RPMI7951 (cell line): ENCODE data around the gene PVALEF. TPM values are rescaled to one million over a fixed set of nuclear protein-coding genes. Genes with fewer than 3 reads are reported as not detected.
A peak's percentile ranks its signal among the peaks of the same experiment; 100 is the strongest.
"Not testable (repeated sequence)": the region's sequence is repeated elsewhere in the genome, so short reads cannot be mapped to it uniquely, and the experiment has no call there.

Experiments used
- DNase-seq: peaks from one replicate; pipeline ENCODE4 v3.0.0-alpha.2; 2012; ENCODE audit warnings: low read depth
- total RNA-seq: library from RNA; depleted of rRNA; stranded (reverse); fragments of >200 nt; shearing (Covaris generic); gene quantifications from 2 replicates; pipeline ENCODE4 v1.2.3, GENCODE V29; 2014; rRNA removed

Gene PVALEF
- total RNA-seq, 1 experiment from 2014 or later = not detected

DNA sequence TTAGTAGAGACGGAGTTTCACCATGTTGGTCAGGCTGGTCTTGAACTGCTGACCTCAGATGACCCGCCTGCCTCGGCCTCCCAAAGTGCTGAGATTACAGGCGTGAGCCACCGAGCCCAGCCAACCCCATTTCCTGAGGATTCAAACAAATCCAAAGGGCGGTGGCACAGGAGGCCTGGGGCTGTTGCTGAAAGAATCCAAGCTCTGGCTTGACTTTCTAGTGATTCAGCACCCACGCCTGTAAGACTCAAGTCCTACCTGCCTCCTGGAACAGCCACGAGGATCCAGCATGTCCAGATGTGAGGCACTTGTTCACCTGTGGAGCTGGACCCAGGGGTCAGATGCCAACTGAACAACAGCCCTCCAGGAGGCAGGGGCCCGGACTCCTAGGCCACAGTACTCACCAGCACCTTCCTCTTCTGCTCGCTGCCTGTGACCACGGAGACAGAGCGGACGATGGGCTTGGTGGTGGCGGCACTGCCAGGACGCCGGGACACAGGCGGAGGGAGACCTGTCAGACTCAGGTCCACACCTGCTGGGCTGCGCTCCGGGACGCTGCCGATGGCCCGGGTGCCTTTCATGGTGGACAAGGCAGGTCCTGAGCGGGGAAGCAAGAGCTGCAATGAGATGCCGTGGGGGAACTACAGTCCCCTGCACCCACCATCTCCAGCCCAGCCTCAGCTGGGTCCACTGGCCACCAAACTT, 54.3 kb downstream of the PVALEF start:
- DNase-seq = no peak

DNA sequence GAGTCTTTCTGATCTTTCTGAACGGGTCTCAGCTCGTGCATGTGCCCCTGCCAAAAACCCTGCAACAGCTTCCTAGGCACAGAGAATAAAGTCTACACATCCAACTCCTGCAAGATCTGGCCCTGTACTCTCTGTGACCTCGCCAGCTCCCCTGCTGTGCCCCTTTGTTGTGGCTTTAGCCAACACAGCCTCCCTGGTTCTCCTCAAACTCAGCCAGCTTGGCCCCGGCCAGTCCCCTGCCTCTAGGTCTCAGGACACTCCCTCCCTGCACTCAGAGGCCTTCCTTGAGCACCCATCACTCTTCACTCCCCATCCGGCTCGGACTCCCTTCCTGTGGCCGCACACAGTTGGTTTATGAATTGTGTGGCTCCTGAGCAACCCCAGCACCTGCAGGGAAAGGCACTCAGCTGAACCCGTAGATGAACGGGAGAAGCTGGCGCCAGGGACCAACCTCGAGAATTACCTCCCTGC, 56.1 kb downstream of the PVALEF start:
- DNase-seq = no peak

DNA sequence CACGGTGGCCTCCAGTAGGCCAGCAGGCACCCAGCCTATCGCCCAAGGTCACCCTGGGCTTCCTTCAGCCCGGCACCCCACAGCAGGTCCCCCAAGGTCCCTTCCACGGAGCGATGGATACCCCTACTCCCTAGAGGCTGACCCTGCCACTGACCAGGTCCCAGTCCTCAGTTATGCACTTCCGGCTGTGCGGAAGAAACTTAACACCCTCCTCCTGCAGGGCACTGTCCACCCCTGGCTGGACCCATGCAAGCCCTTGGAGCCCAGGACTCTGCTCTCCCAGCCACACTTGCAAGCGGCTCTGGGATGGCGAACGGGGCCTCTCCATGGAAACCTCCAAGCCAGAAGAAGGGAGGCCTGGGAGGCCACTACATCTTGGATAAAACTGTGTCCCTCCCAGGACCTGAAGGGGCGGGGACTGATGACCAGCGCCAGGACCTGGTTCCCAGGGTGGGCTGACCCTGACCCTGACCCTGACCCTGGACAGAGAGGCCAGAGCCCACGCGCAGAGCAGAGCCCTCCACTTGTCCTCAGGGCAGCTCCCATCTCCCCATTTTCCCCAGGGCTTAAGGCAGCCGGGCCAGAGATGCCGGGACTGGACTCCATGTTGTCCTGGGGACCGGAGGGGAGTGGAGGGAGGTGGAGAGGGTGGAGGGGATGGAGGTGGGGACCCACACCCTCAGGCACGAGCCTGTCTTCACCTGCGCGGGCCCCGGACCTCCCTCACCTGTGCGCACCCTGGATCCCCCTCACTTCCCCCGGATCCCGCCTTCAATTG, 56.7 kb downstream of the PVALEF start:
- no peak for DNase-seq

DNA sequence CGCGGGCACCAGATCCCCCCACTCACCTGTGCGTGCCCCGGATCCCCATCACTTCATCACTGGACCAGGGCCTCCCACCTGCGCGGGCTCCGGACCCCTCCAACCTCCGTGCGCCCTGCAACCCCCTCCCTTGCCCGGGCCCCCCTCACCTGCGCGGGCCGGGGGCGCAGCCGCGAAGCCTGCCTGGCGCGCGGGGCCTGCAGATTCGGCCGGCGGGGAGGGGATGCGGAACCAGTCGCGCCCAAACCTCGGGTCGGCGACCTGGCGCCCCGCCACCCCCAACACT, 57.3 kb downstream of the PVALEF start:
- DNase-seq = no peak

DNA sequence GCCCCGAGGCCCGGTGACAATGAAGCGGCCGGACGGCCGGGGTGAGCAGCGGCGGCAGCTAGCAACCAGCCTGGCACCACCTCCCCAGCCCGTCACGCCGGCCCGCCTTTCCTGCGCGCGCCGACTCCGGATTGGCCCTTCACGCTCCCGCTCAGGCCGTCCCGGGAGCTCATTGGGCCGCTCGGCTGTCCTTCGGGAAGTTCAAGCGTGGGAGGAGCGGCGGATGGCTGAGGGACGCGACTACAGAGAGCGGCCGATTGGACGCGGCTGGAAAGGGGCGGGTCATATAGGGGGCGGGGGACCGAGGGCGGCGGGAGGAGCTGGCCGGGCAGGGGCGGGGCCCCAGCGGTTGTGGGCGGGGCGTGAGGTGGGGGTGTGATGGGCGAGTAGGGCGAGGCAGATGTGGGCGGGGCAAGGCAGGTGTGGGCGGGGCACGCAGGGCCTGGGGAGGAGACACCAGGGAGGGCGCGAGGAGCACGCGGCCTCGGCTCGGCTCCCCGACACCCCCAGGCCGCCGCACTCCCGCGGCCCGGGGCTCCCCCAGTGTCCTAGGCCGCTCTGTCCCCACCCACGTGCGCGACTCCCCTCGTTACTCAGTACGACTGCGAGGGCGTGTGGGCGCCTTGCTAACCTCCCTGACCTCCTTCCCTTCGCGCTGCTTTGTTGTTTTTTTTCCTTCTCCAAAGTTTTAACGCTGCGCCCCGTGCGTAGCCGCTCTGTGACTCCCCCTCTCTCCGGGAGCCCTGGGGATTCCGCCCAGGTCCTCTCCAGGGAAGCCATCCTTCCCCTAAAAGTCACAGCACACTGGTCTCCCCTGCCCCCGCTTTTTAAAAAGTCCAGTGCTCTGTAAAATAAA, 57.8 kb downstream of the PVALEF start, which contains the start of gene CEP131:
Gene CEP131, minus strand, starts transcription at position 60 of the 856 bp plus-strand sequence. CDS start 2,909 bp downstream, outside the sequence.
- DNase-seq = peak; percentile 96

DNA sequence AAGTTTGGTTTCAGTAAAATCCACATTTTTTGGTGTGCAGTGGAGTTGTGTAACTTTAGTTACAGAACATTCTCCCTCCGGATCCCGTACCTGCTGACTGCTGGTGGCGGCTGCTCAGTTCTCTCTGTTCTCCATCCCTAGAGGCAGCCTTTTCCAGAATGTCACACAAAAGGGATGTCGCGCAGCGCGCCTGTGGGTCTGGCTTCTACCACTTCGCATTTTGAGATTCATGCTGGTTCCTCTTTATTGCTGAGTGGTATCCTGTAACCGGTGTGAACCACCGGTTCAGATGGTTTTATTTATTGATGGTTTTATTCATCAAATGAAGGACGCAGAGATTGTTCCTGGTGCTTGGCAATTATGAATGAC, 58.4 kb downstream of the PVALEF start:
- no peak for DNase-seq

DNA sequence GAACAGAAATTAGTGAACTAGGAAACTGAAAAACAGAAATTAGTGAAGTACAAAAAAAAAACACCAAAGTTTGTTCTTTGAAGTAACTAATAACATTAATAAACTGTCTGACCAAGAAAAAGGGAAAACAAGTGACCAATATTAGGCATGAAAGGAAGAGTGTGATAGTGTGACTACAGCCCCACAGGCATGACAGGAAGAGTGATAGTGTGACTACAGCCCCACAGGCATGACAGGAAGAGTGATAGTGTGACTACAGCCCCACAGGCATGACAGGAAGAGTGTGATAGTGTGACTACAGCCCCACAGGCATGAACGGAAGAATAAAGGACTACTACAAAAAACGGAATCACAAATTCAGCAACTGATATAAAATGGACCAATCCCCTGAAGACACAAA, 62.3 kb downstream of the PVALEF start:
- not testable (repeated sequence) for DNase-seq

DNA sequence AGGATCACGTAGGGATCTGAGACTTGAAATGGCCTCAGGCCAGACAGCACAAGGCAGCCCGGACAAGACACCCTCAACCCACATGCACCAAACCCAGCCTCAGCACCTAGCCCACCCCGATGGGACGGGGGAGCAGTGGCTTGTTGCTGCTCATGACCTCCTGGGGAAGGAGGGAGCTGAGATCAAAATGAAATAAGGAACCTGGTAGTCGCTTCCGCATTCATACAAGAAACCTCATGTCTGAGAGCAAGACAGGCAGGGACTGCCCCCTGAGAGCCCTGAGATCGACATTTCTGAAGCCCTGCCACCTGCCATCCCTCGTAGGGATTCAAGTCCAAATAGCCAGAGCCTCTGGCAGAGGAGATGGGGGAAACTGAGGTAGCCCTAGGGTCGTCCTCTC, 63.1 kb downstream of the PVALEF start:
- no peak for DNase-seq

DNA sequence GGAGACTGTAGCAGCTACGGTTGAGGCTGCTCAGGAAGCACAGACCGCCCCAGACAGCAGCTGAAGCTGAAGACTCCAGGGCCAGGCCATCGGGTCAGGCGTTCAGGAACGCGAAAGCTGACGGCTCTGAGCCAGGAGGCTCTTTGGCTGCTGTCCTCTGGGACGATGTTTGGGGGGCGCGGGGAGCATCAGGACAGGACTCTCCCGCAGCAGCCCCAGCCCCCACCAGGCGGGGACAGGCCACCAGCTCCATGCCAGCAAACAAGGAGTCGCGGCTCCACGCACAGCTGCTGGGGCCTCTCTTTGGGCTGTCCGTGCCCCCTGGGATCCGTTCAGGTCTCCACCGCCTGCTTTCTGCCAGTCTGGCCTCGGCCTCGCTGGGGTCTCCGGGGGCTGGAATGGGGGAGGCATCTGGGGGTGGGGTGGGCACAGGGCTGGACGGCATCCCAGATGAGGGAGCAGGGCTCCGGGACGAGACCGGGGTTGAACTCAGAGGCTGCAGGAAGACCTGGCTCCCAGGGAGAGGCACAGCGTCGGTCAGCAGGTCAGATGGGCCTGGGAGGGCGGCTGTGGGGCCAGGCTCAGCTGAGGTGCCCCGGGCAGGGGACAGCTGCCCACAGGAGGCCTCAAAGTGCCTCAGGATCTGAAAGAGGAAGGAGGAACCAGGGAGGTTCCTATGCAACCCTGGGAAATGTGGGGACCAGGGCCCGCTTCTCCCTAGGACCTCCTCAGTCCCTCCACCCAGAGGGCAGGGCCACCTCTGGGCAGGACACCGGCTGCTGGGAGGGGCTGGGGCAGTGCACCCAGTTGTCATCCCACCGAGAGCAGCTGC, 63.7 kb downstream of the PVALEF start:
- DNase-seq = no peak

DNA sequence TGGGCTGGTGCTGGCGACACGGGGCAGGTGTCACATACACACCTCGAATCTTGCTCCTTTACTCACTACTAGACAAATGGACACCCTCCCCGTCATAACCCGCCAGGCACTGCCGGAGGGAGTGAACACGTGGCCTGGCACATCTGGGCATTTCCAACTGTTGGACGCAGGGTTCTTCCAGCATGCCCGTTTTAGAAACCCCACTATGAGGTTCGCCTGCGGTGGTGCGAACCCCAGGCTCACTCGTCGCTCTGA, 64.3 kb downstream of the PVALEF start:
- DNase-seq = no peak

DNA sequence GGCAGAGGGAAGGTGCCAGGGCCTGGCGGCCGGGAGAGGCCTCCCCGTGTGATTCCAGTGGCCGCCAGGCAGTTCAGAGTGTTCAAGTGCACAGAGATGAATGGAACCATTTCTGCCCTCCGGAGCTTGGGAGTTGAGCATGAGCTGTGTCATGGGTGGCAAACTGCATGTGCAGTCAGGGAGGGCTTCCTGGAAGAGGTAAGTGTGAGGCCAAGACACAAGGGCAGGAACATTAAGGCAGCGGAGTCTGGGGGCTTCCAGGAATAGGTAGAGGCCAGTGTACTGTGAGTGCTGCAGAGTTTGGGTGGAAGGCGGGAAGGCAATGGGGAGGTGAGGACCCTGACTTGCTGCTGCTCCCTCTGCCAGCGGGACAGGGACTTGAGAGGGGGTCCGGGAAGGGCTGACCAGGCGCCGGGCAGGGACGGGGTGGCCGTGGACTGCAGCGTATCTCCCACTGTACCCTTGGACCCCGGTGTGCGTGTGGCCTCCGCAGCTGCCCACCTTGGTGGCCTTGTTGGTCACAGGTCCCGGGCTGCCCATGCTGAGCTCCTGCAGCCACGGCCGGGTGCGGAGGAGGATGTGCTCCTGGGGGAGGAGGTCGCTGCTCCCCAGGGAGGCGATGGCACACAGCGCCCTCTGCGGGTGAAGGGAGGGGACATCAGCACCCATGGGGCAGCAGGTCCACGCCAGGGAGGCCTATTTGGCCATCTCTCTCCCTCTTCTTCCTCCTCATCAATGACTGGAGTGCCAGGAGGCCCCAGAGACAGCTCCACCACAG, 64.9 kb downstream of the PVALEF start:
- DNase-seq = no peak

DNA sequence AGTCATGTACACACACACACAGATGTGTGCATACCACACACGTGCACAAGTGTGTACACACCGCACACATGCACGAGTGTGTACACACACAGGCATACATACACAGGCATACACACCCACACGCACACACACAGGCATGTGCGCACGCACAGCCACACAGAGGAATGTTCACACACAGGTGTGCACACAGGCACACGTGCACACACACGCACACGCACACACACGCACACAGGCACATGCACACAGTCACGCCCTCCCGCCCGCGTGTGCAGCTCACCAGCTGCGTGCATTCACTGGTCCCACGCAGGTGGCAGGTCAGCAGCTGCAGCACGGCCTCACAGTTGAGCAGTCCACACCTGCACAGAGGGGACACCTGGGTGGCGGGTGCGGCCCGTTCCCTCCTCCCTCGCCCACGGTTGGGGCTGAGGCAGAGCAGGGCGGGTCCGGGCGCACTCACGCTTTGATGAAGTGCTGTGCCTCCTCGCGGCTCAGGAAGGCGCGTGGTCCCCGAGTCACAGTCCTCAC, 65.9 kb downstream of the PVALEF start:
- DNase-seq = no peak

DNA sequence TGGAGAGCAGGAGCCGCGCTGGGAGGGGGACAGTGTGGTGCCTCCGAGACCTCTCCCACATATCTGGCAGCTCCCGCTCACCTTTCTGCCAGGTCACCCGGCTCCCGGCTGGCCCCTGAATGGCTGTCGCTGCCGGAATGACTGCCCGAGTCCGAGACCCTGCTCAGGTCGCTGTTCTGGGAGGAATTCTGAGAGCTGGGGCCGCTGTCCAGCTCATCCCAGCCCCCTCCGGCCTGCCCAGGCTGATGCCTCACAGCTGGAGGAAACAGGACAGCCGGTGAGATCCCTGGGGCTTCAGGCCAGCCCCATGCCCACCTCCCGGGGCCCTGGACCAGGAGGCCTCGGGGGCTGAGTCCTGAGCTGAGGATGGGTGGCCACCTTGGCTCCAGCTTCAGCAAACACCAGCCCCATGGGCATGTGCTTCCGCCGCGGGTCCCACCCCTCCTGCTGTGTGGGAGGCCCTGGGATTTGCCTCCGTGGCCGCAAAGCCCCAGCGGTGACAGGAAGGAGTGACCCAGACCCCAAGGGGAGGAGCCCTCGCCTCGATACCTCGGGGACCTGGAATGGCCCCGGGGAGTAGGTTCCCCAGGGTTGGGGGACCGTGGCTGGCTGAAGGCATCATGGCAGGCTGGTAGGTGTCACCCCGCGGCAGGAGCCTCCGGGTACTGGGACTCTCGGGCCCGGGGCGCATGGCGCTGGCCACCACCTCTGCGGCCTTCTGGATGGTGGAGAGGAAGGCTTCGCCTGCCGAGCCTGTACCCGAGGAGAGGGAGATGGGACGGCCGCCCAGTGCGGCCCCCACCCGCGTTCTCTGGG, 66.7 kb downstream of the PVALEF start:
- DNase-seq = no peak

Other genes with a start within 250 kb of the PVALEF start
- gene CHMP6, start 173.7 kb upstream of the PVALEF start, total RNA-seq = 6.6 and 10.5 TPM in 2 replicates
- gene BAIAP2, start 130.4 kb upstream of the PVALEF start, total RNA-seq = 9.7 and 12.6 TPM in 2 replicates
- gene AATK, start 714 bp downstream of the PVALEF start, total RNA-seq = not detected in 2 replicates
- 7.0 and 9.8 TPM in 2 replicates for gene CEP131, start 57.5 kb downstream of the PVALEF start, total RNA-seq
- gene TEPSIN, start 73.5 kb downstream of the PVALEF start, total RNA-seq = 6.0 and 8.4 TPM in 2 replicates
- gene NDUFAF8, start 73.8 kb downstream of the PVALEF start, total RNA-seq = 37.2 and 63.6 TPM in 2 replicates
- 24.0 and 28.1 TPM in 2 replicates for gene SLC38A10, start 129.8 kb downstream of the PVALEF start, total RNA-seq
- under 0.01 and 0.36 TPM in 2 replicates for gene BAHCC1, start 229.9 kb downstream of the PVALEF start, total RNA-seq